Fibroblast of lung (primary cell): ENCODE measurements around the gene CYP27B1.

Experiments
- EZH2 ChIP-seq: IDR thresholded peaks from 2 replicates; pipeline ENCODE4 v1.5.1; 2012; ENCODE audit warnings: low read length, control low read depth, mild to moderate bottlenecking; ENCODE audit errors: missing control alignments
- TF ChIP-seq, protein P1 (sequence below), 2 donors: IDR thresholded peaks in 1 of 2; conservative IDR thresholded peaks in 1 of 2; 1 replicate in 1 of 2; 2 replicates in 1 of 2; pipeline ENCODE4 v1.5.1; 2011 to 2012; ENCODE audit warnings: low read length in 2 of 2, control low read depth in 1 of 2, inconsistent platforms in 1 of 2, low read depth in 1 of 2, mild to moderate bottlenecking in 1 of 2

DNA sequence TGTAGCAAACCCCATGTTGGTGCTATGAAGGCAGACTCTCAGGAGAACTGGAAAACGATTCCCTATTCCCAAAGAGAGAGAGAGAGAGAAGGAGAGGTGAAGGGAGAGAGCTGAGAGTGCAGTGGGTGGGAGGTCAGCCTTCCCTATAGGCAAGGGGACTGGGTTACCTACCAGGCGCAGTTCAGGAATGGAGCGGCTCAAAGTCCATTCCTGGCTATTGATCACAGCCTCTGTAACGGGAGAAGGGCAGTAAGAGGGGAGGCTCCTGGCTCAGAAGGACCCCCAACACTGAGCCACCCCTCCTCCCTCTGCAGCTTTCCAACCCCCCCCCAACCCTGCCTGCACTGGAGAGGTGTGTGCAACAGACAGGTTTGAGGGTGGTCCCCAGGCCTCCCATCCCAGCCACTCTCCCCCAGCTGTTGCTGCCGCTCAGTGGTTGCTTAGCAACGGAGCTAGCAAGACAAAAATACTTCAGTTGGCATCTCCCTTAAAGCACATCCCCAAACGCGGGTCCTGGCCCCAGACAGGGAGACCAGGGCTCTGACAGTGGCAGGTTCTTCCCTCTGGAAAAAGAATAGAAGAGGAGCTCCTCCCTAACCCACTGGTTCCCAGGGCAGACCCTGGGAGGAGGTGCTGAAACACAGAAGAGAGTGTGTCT is 31.6 kb downstream of the CYP27B1 start:
- TF ChIP-seq, protein P1, sequence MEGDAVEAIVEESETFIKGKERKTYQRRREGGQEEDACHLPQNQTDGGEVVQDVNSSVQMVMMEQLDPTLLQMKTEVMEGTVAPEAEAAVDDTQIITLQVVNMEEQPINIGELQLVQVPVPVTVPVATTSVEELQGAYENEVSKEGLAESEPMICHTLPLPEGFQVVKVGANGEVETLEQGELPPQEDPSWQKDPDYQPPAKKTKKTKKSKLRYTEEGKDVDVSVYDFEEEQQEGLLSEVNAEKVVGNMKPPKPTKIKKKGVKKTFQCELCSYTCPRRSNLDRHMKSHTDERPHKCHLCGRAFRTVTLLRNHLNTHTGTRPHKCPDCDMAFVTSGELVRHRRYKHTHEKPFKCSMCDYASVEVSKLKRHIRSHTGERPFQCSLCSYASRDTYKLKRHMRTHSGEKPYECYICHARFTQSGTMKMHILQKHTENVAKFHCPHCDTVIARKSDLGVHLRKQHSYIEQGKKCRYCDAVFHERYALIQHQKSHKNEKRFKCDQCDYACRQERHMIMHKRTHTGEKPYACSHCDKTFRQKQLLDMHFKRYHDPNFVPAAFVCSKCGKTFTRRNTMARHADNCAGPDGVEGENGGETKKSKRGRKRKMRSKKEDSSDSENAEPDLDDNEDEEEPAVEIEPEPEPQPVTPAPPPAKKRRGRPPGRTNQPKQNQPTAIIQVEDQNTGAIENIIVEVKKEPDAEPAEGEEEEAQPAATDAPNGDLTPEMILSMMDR (conservative IDR thresholded peaks at IDR 0.05 in 1 of 2, IDR thresholded peaks at IDR 0.05 in 1 of 2; ENCODE audit: low read depth in 1 of 2, low read length in 2 of 2): no peak
- TF ChIP-seq EZH2: no peak
